ENCODE results near the gene PPP1R12B.
"Not testable (repeated sequence)": the region's sequence is repeated elsewhere in the genome, so short reads cannot be mapped to it uniquely, and the experiment has no call there.

PPP1R12B gene

GRCh38 chr1:202638701-202639305 is 290.3 kb downstream of the PPP1R12B start:
- DNase-seq: not testable (repeated sequence)

GRCh38 chr1:202639500-202639899 is 291.0 kb downstream of the PPP1R12B start:
- DNase-seq: no peak

- no peak for DNase-seq
Observed at GRCh38 chr1:202642212-202642611, 293.7 kb downstream of the PPP1R12B start.

All from CD4-positive, alpha-beta T cell treated with Interleukin-12 subunit alpha and Interleukin-12 subunit beta, for 1 hour (primary cell).